C4-2B (cell line): Measurements from ENCODE around the gene CPNE8.

ENCODE experiments used
- H3K27ac ChIP-seq: fragments of 450-650 bp; 2 replicates; pipeline ENCODE4 v1.5.1; 2017
- CTCF ChIP-seq: fragments of 450-650 bp; conservative IDR thresholded peaks from 2 replicates; pipeline ENCODE4 v1.5.1; 2017; ENCODE audit warnings: mild to moderate bottlenecking
- ZFX ChIP-seq: fragments of 450-650 bp; IDR thresholded peaks from 2 replicates; pipeline ENCODE4 v1.6.1; 2017

Gene CPNE8

GRCh38 chr12:38736821-38737220 is 168.6 kb downstream of the CPNE8 start:
- no peak for TF ChIP-seq CTCF
- no peak for TF ChIP-seq ZFX
- no peak overlapping the region for H3K27ac ChIP-seq

- H3K27ac ChIP-seq, result no peak overlapping the region
- TF ChIP-seq ZFX, result no peak
- no peak for TF ChIP-seq CTCF
These were observed 172.6 kb downstream of the CPNE8 start for GRCh38 chr12:38732761-38733160.

GRCh38 chr12:38728894-38729293 is 176.5 kb downstream of the CPNE8 start:
- no peak overlapping the region for H3K27ac ChIP-seq
- TF ChIP-seq CTCF, result no peak
- TF ChIP-seq ZFX, result no peak

- H3K27ac ChIP-seq, result no peak overlapping the region
- TF ChIP-seq ZFX, result no peak
- no peak for TF ChIP-seq CTCF
These were observed 183.7 kb downstream of the CPNE8 start for GRCh38 chr12:38721611-38722252.

- H3K27ac ChIP-seq, result no peak overlapping the region
- TF ChIP-seq ZFX, result no peak
- no peak for TF ChIP-seq CTCF
These were observed 184.7 kb downstream of the CPNE8 start for GRCh38 chr12:38720661-38721060.

- TF ChIP-seq ZFX (no peak), CTCF (no peak)
- no peak overlapping the region for H3K27ac ChIP-seq
These were observed 192.1 kb downstream of the CPNE8 start for GRCh38 chr12:38713294-38713693.

GRCh38 chr12:38711054-38711453 is 194.3 kb downstream of the CPNE8 start:
- TF ChIP-seq ZFX (no peak), CTCF (no peak)
- H3K27ac ChIP-seq, result no peak overlapping the region
